ENCODE data around the gene TSPOAP1.

Gene TSPOAP1

DNA sequence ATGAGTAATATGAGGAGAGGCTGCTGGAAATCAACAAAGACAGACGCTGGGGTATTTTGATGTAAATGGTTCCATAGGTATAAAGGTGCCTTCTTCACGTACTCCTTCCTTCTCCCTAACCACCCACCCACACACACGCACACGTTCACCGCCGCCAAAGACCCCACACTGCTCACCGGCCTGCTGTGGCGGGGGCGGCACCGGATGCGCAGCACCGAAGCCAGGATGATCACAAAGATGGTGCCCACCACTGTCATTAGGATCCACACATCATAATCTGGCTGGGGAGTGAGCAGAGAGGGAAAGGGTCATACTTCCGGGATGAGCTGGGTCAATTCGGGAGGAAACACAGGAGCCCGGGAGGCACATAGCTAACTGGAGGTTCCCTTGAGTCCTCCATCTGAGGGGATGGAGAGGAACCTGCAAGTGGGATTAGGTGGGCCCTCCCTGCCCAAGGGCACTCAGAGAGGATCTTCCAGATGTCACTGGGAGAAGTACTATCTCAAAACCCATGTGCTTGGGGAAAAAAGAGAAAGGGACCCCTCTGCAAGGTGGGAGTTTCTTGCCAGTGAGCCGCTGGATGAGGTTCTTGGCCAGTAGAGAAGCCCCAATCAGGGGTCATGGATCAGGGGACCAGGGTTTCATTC is 33.9 kb upstream of the TSPOAP1 start:
- Histone ChIP-seq H3K4me3 (ENCODE audit: low read depth in 1 of 5, low read length in 5 of 5) (no peak overlapping the region), H3K36me3 (ENCODE audit: control insufficient read depth in 5 of 5, insufficient read depth in 5 of 5, low read length in 5 of 5) (no peaks in the 10 kb centered on the region), H3K27me3 (ENCODE audit: control insufficient read depth in 5 of 5, insufficient read depth in 4 of 5, low read length in 5 of 5) (peaks cover 8 to 13% (median 10%) of the 10 kb centered on the region in 5 donors), H3K9ac (ENCODE audit: low read length in 5 of 5) (no peak overlapping the region), H3K4me1 (ENCODE audit: control insufficient read depth in 5 of 5, insufficient read depth in 5 of 5, low read length in 5 of 5) (no peaks in the 10 kb centered on the region), H3K27ac (ENCODE audit: low read depth, low read length) (no peak overlapping the region), H3K9me3 (ENCODE audit: control insufficient read depth in 5 of 5, low read length in 5 of 5) (no peaks in the 10 kb centered on the region)

DNA sequence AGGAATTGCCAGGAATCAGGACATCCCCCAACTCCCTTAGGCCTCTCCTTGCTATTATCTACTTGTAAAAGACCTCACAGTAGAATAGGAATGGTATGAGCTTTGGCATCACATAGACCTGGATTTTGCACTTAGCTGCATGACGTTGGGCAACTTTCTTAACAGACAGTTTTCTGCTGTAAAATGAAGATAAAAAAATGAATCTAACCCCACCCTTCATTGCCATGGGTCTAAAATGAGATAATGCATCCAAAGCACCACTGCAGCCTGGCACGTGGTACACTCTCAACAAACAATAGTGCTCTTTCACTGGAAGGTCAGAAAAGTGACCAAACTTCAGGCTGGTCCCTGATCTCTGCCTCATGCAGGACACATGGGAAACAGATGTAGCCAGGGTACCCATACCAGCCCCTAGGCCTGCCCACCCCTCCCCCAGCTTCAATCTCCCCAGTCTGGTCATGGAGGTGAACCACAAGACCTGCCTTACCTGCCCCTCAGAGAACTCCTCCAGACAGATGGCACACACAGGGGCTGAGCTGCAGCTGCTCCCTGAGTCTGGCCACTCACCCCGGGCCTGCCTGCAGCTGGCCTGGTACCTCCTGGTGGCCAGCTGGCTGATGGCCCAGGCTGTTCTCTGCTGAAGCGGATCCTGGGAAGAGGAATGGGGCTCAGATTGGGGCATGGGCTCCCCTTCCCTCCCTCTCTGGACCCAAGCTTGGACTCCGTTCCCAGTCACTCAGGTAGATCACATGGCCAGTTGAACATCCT is 31.9 kb upstream of the TSPOAP1 start:
- no peaks in the 10 kb centered on the region for H3K36me3 ChIP-seq (ENCODE audit: control insufficient read depth in 5 of 5, insufficient read depth in 5 of 5, low read length in 5 of 5)

DNA sequence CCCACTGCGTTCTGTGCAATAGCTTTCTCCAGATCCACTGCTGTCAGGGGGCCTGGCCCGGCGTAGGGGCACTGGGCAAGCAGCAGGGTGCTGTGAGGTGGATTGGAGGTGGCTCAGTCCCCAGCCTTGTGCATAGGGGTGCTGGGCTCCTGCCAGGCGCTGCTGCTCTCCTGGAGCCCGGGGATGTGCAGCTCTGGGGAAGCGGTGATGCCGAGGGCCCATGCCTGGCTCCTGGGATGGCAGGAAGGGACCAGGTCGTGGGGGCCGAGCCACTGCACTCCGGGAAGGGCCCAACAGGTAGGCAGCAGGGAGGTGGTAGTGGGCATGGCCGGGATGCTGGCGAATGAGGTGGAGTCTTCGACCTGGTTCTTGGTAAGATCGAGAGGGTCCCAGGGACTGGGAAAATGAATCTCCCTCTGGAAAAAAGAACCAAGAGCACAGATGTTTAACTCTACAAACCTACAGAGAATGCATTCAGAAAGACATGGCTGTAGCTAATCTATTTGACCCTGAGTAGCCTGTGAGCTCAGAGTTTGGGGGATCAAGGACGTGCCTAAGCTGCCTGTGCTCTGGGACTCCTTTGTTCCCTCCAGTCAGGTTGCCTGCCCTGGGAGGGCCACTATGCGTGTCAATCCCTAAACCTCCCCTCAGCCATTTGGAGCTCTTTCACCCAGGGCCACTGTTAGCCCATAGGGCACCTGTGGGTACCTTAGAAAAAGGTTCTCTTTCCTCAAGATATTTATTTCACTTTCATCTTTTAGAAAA is 30.0 kb upstream of the TSPOAP1 start:
- H3K27me3 ChIP-seq (ENCODE audit: control insufficient read depth in 5 of 5, insufficient read depth in 4 of 5, low read length in 5 of 5), result peaks cover 5 to 11% (median 10%) of the 10 kb centered on the region in 5 donors
- H3K9ac ChIP-seq (ENCODE audit: low read length in 5 of 5), result no peak overlapping the region
- no peak overlapping the region for H3K27ac ChIP-seq (ENCODE audit: low read depth, low read length)
- H3K4me1 ChIP-seq (ENCODE audit: control insufficient read depth in 5 of 5, insufficient read depth in 5 of 5, low read length in 5 of 5), result no peaks in the 10 kb centered on the region
- no peak overlapping the region for H3K4me3 ChIP-seq (ENCODE audit: low read depth in 1 of 5, low read length in 5 of 5)
- H3K36me3 ChIP-seq (ENCODE audit: control insufficient read depth in 5 of 5, insufficient read depth in 5 of 5, low read length in 5 of 5), result no peaks in the 10 kb centered on the region
- H3K9me3 ChIP-seq (ENCODE audit: control insufficient read depth in 5 of 5, low read length in 5 of 5), result no peaks in the 10 kb centered on the region

More for the DNA sequence above, 31.9 kb upstream of the TSPOAP1 start:
- Histone ChIP-seq H3K9ac (ENCODE audit: low read length in 5 of 5) (no peak overlapping the region), H3K27ac (ENCODE audit: low read depth, low read length) (no peak overlapping the region), H3K9me3 (ENCODE audit: control insufficient read depth in 5 of 5, low read length in 5 of 5) (no peaks in the 10 kb centered on the region), H3K4me1 (ENCODE audit: control insufficient read depth in 5 of 5, insufficient read depth in 5 of 5, low read length in 5 of 5) (no peaks in the 10 kb centered on the region), H3K27me3 (ENCODE audit: control insufficient read depth in 5 of 5, insufficient read depth in 4 of 5, low read length in 5 of 5) (peaks cover 8 to 13% (median 12%) of the 10 kb centered on the region in 5 donors), H3K4me3 (ENCODE audit: low read depth in 1 of 5, low read length in 5 of 5) (no peak overlapping the region)

DNA sequence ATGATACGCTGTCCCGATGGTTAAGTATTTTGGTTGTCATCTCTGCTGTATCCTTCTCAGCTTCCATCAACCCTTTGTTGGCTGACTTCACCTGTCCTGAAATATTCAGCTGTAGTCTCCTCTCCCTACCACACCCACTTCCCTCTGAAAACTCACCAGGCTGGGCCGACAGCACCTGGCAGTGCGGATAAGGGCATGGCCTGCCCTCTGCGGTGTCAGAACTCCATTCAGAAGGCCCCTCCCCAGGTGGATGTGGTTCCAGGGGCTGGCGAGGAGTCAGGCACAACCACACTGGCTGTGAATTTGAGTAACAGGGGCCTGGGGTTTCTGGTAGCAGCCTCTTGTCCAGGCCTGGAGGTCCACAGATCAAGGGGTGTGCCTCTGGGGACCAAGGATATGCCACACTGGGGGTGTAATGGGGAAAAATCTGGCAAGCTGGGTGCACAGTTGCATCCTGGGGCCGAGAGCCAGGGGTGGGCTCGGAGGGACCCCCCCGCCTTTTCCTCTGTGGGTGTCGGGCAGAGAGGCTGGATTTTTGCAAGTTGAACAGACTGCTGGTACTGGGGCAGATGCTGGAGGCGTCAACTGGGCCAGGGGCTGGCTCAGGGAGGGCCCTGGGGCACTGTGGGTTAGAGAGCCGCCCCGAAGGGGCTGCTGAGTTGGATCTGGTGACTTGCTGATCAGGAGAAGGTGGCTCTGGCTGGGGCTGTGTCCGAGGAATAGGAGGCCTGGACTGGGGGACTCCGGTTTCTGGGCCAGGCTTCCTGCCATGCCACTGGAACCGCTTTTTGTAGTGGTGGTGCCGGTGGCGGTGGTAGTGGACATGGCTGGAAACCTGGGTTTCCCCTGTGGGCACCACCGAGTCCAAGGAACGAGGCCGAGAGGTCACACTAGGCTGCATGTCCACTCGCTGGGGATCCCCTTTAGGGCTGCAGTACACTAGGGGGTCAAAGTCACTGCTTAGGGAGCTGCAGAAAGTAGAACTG is 29.0 kb upstream of the TSPOAP1 start:
- Histone ChIP-seq H3K36me3 (ENCODE audit: control insufficient read depth in 5 of 5, insufficient read depth in 5 of 5, low read length in 5 of 5) (no peaks in the 10 kb centered on the region), H3K4me3 (ENCODE audit: low read depth in 1 of 5, low read length in 5 of 5) (no peak overlapping the region), H3K9me3 (ENCODE audit: control insufficient read depth in 5 of 5, low read length in 5 of 5) (no peaks in the 10 kb centered on the region), H3K4me1 (ENCODE audit: control insufficient read depth in 5 of 5, insufficient read depth in 5 of 5, low read length in 5 of 5) (peaks cover 0 to 9% (median 8%) of the 10 kb centered on the region in 5 donors), H3K9ac (ENCODE audit: low read length in 5 of 5) (no peak overlapping the region), H3K27ac (ENCODE audit: low read depth, low read length) (no peak overlapping the region), H3K27me3 (ENCODE audit: control insufficient read depth in 5 of 5, insufficient read depth in 4 of 5, low read length in 5 of 5) (peaks cover 0 to 6% (median 2%) of the 10 kb centered on the region in 5 donors)

DNA sequence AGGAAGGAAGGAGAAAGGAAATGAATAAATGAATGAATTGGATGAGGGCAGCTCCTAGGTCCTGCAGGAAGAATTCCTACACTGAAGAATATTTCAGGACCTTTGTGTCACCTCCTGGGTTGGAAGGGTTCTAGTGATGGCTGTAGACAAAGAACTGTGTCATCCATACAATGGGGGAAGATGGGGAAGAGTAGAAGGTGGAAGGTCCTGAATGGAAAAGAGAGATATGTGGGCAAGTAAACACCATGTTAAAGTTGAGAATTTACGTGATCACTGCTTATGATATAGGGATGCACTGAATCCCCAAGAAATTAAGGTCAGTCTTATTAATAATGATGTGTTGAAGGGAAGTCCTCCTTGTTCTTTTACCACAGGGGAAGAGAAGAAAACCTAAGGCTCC is 27.6 kb upstream of the TSPOAP1 start:
- Histone ChIP-seq H3K9ac (ENCODE audit: low read length in 5 of 5) (no peak overlapping the region), H3K4me1 (ENCODE audit: control insufficient read depth in 5 of 5, insufficient read depth in 5 of 5, low read length in 5 of 5) (peaks cover under 1 to 18% (median 15%) of the 10 kb centered on the region in 5 donors), H3K4me3 (ENCODE audit: low read depth in 1 of 5, low read length in 5 of 5) (no peak overlapping the region), H3K9me3 (ENCODE audit: control insufficient read depth in 5 of 5, low read length in 5 of 5) (no peaks in the 10 kb centered on the region), H3K36me3 (ENCODE audit: control insufficient read depth in 5 of 5, insufficient read depth in 5 of 5, low read length in 5 of 5) (no peaks in the 10 kb centered on the region), H3K27ac (ENCODE audit: low read depth, low read length) (no peak overlapping the region), H3K27me3 (ENCODE audit: control insufficient read depth in 5 of 5, insufficient read depth in 4 of 5, low read length in 5 of 5) (peaks cover 0 to 6% (median 2%) of the 10 kb centered on the region in 5 donors)

DNA sequence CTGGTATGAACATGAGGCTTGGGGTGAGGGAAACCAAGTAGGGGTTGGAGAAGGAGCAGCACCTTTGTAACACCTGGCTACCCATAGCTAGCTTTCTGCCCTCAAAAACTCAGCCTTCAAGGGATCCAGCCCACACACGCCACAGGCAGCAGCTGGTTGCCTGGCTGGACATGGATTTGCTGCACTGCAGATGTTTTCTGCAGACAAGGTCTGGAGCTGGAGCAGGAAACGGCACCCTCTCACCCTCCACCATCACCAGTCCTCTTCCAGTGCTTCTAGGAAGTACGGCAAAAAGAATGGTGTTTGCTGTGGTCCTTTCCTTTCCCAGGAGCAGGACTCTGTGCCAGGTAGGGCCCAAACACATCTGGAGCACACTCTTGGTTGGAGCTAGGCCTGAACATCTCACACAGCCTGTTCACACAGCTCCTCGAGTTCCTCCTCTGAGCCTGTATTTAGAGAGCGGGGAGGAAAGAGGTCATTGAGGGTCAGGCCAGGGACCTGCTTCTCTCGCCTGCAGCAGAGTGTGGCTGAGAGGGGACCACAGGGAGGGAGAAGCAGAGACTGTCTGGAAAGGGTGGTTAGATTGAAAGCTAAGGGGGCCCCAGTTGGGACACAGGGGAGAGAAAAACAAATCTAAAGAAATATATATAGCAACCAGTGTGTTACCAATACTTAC is 26.1 kb upstream of the TSPOAP1 start:
- Histone ChIP-seq H3K27me3 (ENCODE audit: control insufficient read depth in 5 of 5, insufficient read depth in 4 of 5, low read length in 5 of 5) (peaks cover 0 to 6% (median 2%) of the 10 kb centered on the region in 5 donors), H3K27ac (ENCODE audit: low read depth, low read length) (no peak overlapping the region), H3K4me1 (ENCODE audit: control insufficient read depth in 5 of 5, insufficient read depth in 5 of 5, low read length in 5 of 5) (peaks cover 2 to 23% (median 20%) of the 10 kb centered on the region in 5 donors), H3K9me3 (ENCODE audit: control insufficient read depth in 5 of 5, low read length in 5 of 5) (no peaks in the 10 kb centered on the region), H3K9ac (ENCODE audit: low read length in 5 of 5) (no peak overlapping the region), H3K4me3 (ENCODE audit: low read depth in 1 of 5, low read length in 5 of 5) (no peak overlapping the region), H3K36me3 (ENCODE audit: control insufficient read depth in 5 of 5, insufficient read depth in 5 of 5, low read length in 5 of 5) (peaks cover under 1 to 5% (median 3%) of the 10 kb centered on the region in 5 donors)

DNA sequence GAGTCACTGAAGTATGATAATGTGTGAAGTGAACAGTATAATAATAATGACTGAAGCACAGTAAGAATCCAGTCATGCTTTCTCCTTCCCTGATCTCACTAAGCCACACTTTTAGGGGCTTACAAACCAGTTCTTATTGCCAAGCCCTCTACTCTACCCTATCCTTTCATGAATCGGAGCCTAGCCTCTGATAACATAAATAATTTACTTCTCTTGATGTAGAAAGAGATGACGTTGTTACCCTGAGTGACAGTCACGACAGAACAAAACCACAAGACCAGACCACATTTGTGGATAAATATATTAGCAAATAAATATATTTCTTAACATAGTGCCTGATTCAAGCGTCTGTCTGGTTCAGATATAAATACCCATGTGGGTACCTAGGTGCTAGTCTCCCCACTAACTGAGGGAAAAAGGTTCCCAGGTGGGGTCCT is 24.8 kb upstream of the TSPOAP1 start:
- H3K9ac ChIP-seq (ENCODE audit: low read length in 5 of 5), result peak overlapping the region in 3 of 5 donors; percentile 94 to 97 (median 95)

DNA sequence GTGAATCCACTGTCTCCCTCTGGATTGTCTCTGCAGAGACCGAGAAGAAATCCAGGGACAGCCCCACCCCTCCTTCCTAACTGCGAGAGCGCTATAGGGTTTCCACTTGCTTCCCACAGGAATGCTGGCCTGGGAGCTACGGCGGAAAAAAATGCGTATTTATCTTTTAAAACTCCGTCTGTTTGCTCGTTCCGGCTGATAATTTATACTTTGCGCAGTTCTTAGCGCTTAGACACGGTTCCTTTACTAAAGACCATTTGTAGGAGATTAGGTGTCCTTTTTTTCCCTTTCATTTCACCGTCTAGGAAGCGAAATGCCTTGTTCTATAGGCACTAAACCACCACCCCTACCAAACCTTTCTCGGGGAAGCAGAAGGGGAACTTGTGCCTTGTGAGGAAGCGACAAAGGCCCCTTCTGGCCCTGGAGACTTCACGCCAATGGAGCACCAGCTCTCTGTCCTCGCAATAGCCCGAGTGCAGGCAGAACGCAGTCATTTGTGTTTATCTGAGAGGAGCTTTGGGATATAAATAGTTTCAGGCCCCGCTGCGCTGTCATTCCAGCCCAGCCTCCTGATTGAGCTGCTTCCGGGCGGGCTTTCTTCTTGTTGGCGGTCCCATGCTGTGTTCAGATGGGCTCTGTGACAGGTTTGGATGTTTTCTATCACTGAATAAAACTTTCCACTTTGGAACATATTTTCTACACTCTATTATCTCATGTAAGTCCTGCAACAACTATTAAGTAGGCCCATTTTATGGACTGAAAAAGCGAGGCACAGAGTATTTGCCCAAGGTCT is 24.2 kb upstream of the TSPOAP1 start:
- Histone ChIP-seq H3K27ac (ENCODE audit: low read depth, low read length) (peak overlapping the region; percentile 80), H3K36me3 (ENCODE audit: control insufficient read depth in 5 of 5, insufficient read depth in 5 of 5, low read length in 5 of 5) (peaks cover 18 to 23% (median 22%) of the 10 kb centered on the region in 5 donors), H3K9ac (ENCODE audit: low read length in 5 of 5) (peak overlapping the region; percentile 5 to 97 (median 94)), H3K9me3 (ENCODE audit: control insufficient read depth in 5 of 5, low read length in 5 of 5) (no peaks in the 10 kb centered on the region), H3K4me1 (ENCODE audit: control insufficient read depth in 5 of 5, insufficient read depth in 5 of 5, low read length in 5 of 5) (peaks cover 2 to 23% (median 20%) of the 10 kb centered on the region in 5 donors), H3K4me3 (ENCODE audit: low read depth in 1 of 5, low read length in 5 of 5) (peak overlapping the region; percentile 83 to 99 (median 98)), H3K27me3 (ENCODE audit: control insufficient read depth in 5 of 5, insufficient read depth in 4 of 5, low read length in 5 of 5) (peaks cover 0 to 6% (median 0%) of the 10 kb centered on the region in 5 donors)

More for the DNA sequence above, 24.8 kb upstream of the TSPOAP1 start:
- Histone ChIP-seq H3K4me3 (ENCODE audit: low read depth in 1 of 5, low read length in 5 of 5) (peak overlapping the region in 4 of 5 donors; percentile 83 to 99 (median 98)), H3K27ac (ENCODE audit: low read depth, low read length) (no peak overlapping the region), H3K9me3 (ENCODE audit: control insufficient read depth in 5 of 5, low read length in 5 of 5) (no peaks in the 10 kb centered on the region), H3K36me3 (ENCODE audit: control insufficient read depth in 5 of 5, insufficient read depth in 5 of 5, low read length in 5 of 5) (peaks cover 13 to 17% (median 15%) of the 10 kb centered on the region in 5 donors), H3K4me1 (ENCODE audit: control insufficient read depth in 5 of 5, insufficient read depth in 5 of 5, low read length in 5 of 5) (peaks cover 2 to 23% (median 20%) of the 10 kb centered on the region in 5 donors), H3K27me3 (ENCODE audit: control insufficient read depth in 5 of 5, insufficient read depth in 4 of 5, low read length in 5 of 5) (peaks cover 0 to 6% (median 2%) of the 10 kb centered on the region in 5 donors)

Data from subcutaneous abdominal adipose tissue (tissue), 5 donors.